Neural progenitor cell (in vitro differentiated cells): ENCODE results near the gene MICAL2.

Experiments
- EZH2 ChIP-seq: fragments of 200-600 bp; sonication (generic); IDR thresholded peaks from 2 replicates; pipeline ENCODE4 v1.6.1; 2017; ENCODE audit warnings: antibody characterized with exemption, mild to moderate bottlenecking, moderate library complexity
- TF ChIP-seq, protein P1 (sequence below): fragments of 200-600 bp; sonication (generic); IDR thresholded peaks from 2 replicates; pipeline ENCODE4 v1.5.1; 2017; ENCODE audit warnings: antibody characterized with exemption, mild to moderate bottlenecking

DNA sequence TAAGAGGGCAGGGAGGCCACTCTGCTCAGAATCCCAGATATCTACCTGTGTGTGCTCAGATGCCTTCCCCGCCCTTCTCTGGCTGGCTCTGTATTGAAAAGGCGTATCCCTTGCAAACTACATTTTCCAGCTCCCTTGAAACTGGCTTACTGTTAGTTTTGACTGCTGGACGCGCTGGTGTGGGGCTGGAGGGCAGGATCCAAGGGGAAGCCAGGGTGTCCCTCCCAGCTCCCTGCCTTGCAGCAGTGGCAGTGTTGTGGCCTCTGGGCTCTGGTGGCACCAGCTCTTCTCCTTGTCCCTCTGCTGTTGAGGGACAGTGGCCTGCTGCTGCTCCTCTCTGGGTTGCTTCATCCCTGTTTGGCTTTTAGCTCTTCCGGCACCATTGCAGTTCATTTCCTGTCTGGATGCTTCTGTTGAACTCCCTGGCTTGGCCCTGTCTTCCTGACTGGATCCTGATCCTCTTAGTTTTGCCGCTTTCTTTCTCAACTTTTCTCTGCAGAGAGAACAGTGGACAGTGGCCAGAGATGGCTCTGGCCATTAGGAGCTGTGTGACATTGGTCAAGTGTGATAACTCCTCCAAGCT is 159.9 kb downstream of the MICAL2 start:
- TF ChIP-seq, protein P1, sequence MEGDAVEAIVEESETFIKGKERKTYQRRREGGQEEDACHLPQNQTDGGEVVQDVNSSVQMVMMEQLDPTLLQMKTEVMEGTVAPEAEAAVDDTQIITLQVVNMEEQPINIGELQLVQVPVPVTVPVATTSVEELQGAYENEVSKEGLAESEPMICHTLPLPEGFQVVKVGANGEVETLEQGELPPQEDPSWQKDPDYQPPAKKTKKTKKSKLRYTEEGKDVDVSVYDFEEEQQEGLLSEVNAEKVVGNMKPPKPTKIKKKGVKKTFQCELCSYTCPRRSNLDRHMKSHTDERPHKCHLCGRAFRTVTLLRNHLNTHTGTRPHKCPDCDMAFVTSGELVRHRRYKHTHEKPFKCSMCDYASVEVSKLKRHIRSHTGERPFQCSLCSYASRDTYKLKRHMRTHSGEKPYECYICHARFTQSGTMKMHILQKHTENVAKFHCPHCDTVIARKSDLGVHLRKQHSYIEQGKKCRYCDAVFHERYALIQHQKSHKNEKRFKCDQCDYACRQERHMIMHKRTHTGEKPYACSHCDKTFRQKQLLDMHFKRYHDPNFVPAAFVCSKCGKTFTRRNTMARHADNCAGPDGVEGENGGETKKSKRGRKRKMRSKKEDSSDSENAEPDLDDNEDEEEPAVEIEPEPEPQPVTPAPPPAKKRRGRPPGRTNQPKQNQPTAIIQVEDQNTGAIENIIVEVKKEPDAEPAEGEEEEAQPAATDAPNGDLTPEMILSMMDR: no peak
- no peak for TF ChIP-seq EZH2
